NCI-H187 treated with DMSO at 0.1 percent for 48 hours (cell line): Measurements from ENCODE around the gene GAGE13.
"Not testable (repeated sequence)": the region's sequence is repeated elsewhere in the genome, so short reads cannot be mapped to it uniquely, and the experiment has no call there.

Source experiments
- DNase-seq: peaks from one replicate; lab custom pipeline; 2025; lab: John Stamatoyannopoulos, UW

The GAGE13 gene

GRCh38 chrX:49331282-49331681, at the start of gene GAGE13:
TSS of gene GAGE13 (plus strand) at chrX:49331582. CDS start at chrX:49332738, 1,156 bp downstream.
- DNase-seq: not testable (repeated sequence)

GRCh38 chrX:49282647-49283011, 48.8 kb upstream of the GAGE13 start:
- DNase-seq: no peak

GRCh38 chrX:49284212-49284611, 47.2 kb upstream of the GAGE13 start:
- no peak for DNase-seq

- no peak for DNase-seq
Observed at GRCh38 chrX:49286136-49286535, 45.2 kb upstream of the GAGE13 start.

- no peak for DNase-seq
Observed at GRCh38 chrX:49286581-49286980, 44.8 kb upstream of the GAGE13 start.

- no peak for DNase-seq
Observed at GRCh38 chrX:49287665-49288064, 43.7 kb upstream of the GAGE13 start.

- DNase-seq: no peak
Observed at GRCh38 chrX:49290215-49290614, 41.2 kb upstream of the GAGE13 start.

GRCh38 chrX:49291615-49292337, 39.6 kb upstream of the GAGE13 start:
- no peak for DNase-seq

- no peak for DNase-seq
Observed at GRCh38 chrX:49292400-49293362, 38.7 kb upstream of the GAGE13 start.

GRCh38 chrX:49299293-49299692, 32.1 kb upstream of the GAGE13 start:
- DNase-seq: not testable (repeated sequence)

GRCh38 chrX:49300703-49301102, 30.7 kb upstream of the GAGE13 start:
- no peak for DNase-seq

GRCh38 chrX:49303346-49303745, 28.0 kb upstream of the GAGE13 start, which contains the start of gene GAGE10:
TSS of gene GAGE10 (plus strand) at chrX:49303646. CDS start at chrX:49304860, 1,214 bp downstream.
- no peak for DNase-seq

- not testable (repeated sequence) for DNase-seq
Observed at GRCh38 chrX:49307775-49308174, 23.6 kb upstream of the GAGE13 start.

GRCh38 chrX:49308604-49309269, 22.6 kb upstream of the GAGE13 start:
- DNase-seq: no peak

- no peak for DNase-seq
Observed at GRCh38 chrX:49309401-49309981, 21.9 kb upstream of the GAGE13 start.

- no peak for DNase-seq
Observed at GRCh38 chrX:49310371-49310770, 21.0 kb upstream of the GAGE13 start.

GRCh38 chrX:49312176-49312575, 19.2 kb upstream of the GAGE13 start:
- no peak for DNase-seq

GRCh38 chrX:49316085-49316484, 15.3 kb upstream of the GAGE13 start:
- DNase-seq: no peak

GRCh38 chrX:49321737-49322136, 9.6 kb upstream of the GAGE13 start, which contains the start of gene GAGE12J:
TSS of gene GAGE12J (plus strand) at chrX:49322037. CDS start at chrX:49323194, 1,157 bp downstream.
- not testable (repeated sequence) for DNase-seq

- not testable (repeated sequence) for DNase-seq
Observed at GRCh38 chrX:49322266-49322665, 9.1 kb upstream of the GAGE13 start.

GRCh38 chrX:49323735-49324134, 7.6 kb upstream of the GAGE13 start:
- DNase-seq: not testable (repeated sequence)

- DNase-seq: not testable (repeated sequence)
Observed at GRCh38 chrX:49330421-49330820, 961 bp upstream of the GAGE13 start.
